A549 treated with CpdA at 1 μM for 4 hours (cell line): ENCODE measurements around the gene KHDC4. TPM values are rescaled to one million over a fixed set of nuclear protein-coding genes. Genes with fewer than 3 reads are reported as not detected.

Experiments used
- total RNA-seq: library from RNA; stranded (reverse); fragments of 200-300 nt; extraction: Qiagen RNA extraction; gene quantifications from 5 replicates; pipeline ENCODE4 v1.2.3, GENCODE V29; 2022; ENCODE audit warnings: low read depth

KHDC4 gene
- 24.5 to 30.9 TPM (median 27.3 TPM) in 5 replicates for total RNA-seq

DNA sequence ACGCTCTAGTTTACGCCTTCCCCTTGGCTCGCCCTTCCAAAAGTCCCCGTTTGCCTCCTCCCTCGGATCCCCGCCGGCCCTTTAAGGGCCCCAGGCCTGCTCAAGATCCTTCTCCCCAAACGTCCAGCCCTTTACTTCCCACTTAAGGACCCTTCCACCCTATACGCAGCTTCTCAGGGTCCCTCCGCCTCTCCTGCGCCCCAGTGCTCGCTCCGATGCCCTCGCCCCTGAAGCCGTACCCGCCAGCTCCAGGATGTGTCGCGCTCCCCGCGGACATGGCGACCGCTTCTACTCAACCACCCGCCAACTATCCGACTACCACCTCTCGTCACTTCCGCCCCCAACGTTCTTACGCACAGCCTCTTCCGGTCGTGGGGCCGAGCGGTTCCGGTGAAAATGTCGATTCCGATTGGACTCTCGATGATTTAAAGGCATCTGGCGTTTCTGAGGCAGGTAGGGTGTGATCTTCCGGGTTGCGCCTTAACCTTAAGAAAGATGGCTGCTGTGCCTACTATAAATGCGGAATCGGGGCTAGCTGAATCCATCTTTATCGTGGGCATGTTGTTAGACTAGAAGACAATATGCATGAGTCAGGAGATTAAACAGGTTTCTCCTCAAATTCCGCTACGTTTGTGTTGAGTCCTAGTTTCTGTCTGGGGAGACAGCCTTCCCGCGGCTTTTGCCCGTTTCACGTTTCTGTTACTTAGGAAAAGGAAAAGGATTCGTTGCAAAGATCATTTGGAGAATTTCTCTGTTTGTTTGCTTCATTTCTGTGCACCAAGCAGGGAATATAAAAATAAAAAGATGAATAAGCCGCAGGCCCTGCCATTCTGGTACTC, at the start of gene KHDC4:
Gene KHDC4, minus strand, starts transcription at position 317 of the 839 bp plus-strand sequence. Its CDS starts 40 bp downstream, at position 277.

DNA sequence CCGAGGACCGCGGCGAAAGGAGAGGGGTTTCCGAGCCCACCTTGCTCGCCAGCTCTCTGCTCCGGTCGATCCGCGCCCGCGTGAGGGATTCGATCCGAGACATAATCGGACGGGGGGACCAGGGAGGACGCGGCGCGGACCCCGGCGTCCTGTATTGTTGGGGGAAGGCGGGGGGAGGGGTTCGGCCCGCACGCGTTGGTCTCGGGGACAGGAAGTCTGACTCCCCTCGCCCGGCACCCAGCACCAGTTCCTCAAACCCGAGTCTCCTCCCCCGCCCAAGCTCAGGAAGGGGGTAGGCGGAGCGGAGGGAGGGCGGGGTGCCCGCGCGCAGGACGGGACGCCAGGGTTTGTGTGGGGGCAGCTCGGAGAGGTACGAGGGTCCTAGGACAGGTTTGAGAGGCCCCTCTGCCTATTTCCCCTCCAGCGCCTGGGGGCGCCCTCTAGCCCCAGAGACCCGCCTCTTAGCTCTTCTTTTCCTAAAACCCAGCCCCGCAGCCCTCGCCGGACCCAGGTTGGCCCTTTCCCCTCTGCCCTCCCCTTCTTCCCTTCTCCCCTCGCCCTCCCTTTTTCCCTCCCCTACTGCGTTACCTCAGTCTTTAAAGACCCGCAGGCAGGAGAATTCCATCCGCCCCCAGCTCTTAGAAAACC, 44.2 kb upstream of the KHDC4 start, which contains the start of gene ARHGEF2:
Gene ARHGEF2, minus strand, starts transcription at position 223 of the 648 bp plus-strand sequence. Its CDS starts 120 bp downstream, at position 103.

DNA sequence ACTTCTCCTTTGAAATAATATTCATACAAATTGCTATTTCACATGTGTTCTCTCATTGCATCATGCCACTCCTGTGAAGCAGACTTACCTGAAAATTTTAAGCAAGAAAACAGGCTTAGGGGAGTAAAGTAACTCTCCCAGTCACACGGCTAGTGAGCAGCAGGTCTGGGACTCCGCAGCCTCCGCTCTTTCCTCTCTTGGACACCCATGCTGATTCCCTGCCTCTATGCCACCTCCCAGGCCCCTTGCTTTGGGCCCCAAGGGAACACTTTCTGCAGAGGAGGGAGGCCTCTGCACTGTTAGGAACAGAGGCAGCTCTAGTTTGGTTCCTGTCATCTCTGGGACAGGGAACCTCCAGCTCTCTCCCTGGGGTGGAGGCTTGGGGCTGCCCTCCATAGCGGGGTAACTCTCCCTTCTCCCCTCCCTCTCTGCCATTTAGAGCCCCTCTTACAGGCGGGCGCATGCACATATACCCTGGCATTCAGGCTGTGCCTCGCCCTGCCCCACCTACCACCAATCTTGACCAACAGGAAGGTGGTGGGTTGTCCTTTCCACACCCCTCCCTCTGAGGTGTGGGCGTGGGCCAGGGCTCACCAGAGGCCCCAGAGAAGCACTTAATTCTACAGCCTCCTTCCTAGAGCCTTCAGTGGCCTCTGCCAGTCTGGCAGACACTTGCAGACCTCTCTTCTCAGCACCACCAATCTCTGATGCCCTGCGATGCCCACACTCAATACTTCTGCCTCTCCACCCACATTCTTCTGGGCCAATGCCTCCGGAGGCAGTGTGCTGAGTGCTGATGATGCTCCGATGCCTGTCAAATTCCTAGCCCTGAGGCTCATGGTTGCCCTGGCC, 7.0 kb upstream of the KHDC4 start, which contains the start of gene RXFP4:
Gene RXFP4, plus strand, starts transcription at position 646 of the 852 bp plus-strand sequence. Its CDS starts 72 bp downstream, at position 718.

DNA sequence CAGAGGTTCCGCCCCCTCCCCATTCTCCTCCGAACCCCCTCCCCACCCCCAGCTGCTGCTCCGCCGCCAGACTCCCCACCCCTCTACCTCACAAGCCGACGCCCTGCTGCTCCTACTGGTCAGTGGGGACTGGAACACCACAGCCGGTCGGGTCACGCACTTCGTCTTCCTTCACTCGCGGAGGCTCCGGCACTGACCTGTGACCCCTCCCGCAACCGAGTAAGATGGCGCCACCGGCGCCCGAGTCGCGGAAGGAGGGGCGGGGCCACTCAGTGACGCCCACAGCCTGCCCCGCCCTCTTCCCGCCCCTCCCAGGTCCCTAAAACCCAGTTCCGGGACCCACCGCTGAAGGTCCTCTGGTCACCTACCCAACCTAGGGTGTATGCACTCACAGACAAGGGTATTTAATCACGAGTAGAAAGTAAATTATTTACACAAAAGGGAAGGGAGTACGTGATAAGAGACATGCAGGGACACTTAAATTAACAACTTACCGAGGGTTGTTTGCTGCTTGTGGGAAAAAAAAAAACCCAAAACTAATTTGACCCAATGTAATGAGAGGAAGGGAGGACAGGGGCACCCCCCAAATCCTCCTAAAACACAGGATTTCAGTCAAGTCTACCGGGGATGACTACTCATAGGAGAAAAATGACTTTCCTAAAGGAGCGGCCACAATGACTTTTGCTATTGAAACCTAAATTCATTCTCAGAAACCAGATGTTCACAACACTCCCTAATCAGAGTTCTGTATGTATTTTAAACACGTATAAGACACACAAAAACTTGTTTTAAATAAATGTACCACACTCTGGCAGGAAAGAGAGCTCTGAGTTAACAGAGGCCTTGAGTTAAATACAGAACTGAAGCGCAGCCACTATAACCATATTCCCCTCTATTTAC, 22.8 kb downstream of the KHDC4 start, which contains the start of gene RIT1:
Gene RIT1, minus strand, starts transcription at position 194 of the 900 bp plus-strand sequence. CDS start 588 bp downstream, outside the sequence.

Other genes starting within 250 kb of the KHDC4 start
- 43.0 to 49.5 TPM (median 45.9 TPM) in 5 replicates for gene YY1AP1, start 245.6 kb downstream of the KHDC4 start, total RNA-seq
- gene DAP3, start 245.3 kb downstream of the KHDC4 start, total RNA-seq = 116 to 145 TPM (median 121 TPM) in 5 replicates
- gene GON4L, start 77.2 kb downstream of the KHDC4 start, total RNA-seq = 14.4 to 16.0 TPM (median 14.7 TPM) in 5 replicates
- gene SYT11, start 74.8 kb downstream of the KHDC4 start, total RNA-seq = 0.96 to 1.4 TPM (median 1.3 TPM) in 5 replicates
- 24.9 to 29.1 TPM (median 26.3 TPM) in 5 replicates for gene RIT1, start 23.1 kb downstream of the KHDC4 start, total RNA-seq
- not detected in 5 replicates for gene RXFP4, start 7.2 kb upstream of the KHDC4 start, total RNA-seq
- 35.4 to 46.0 TPM (median 38.5 TPM) in 5 replicates for gene ARHGEF2, start 44.1 kb upstream of the KHDC4 start, total RNA-seq
- gene SSR2, start 86.5 kb upstream of the KHDC4 start, total RNA-seq = 261 to 286 TPM (median 280 TPM) in 5 replicates
- 36.3 to 46.5 TPM (median 45.1 TPM) in 5 replicates for gene UBQLN4, start 119.4 kb upstream of the KHDC4 start, total RNA-seq
- 152 to 166 TPM (median 161 TPM) in 5 replicates for gene LAMTOR2, start 120.4 kb upstream of the KHDC4 start, total RNA-seq
- gene RAB25, start 126.7 kb upstream of the KHDC4 start, total RNA-seq = 0.31 to 0.36 TPM in 2 of 5 replicates, not detected in the others
- 2.1 to 3.1 TPM (median 2.3 TPM) in 5 replicates for gene MEX3A, start 148.1 kb upstream of the KHDC4 start, total RNA-seq
- gene LMNA, start 180.3 kb upstream of the KHDC4 start, total RNA-seq = 631 to 722 TPM (median 685 TPM) in 5 replicates
- gene SEMA4A, start 219.2 kb upstream of the KHDC4 start, total RNA-seq = 0.34 to 0.65 TPM (median 0.41 TPM) in 5 replicates